K562 treated with DMSO at 1 percent for 24 hours (cell line): Measurements from ENCODE around the gene CDK2. TPM values are rescaled to one million over a fixed set of nuclear protein-coding genes. Genes with fewer than 3 reads are reported as not detected.

Source experiments
- total RNA-seq: library from RNA; unstranded; fragments of 300-600 nt; gene quantifications from 2 replicates; pipeline ENCODE4 v1.2.3, GENCODE V29; 2022; ENCODE audit warnings: low read depth; ENCODE audit not compliant: insufficient read depth

The CDK2 gene
- total RNA-seq, result 90.4 and 99.9 TPM in 2 replicates

GRCh38 chr12:55966408-55967281, at the start of gene CDK2:
TSS of gene CDK2 (plus strand) at chr12:55966830. CDS start at chr12:55967009, 179 bp downstream.

GRCh38 chr12:55927588-55928502, 38.8 kb upstream of the CDK2 start, which contains the start of gene PYM1:
TSS of gene PYM1 (minus strand) at chr12:55927894. CDS start at chr12:55927761, 133 bp downstream.

GRCh38 chr12:55930771-55931316, 35.8 kb upstream of the CDK2 start, which contains the start of gene DGKA:
TSS of gene DGKA (plus strand) at chr12:55931162. CDS start at chr12:55936504, 5,342 bp downstream.

GRCh38 chr12:55965941-55966407, 656 bp upstream of the CDK2 start, which contains the start of gene PMEL:
TSS of gene PMEL (minus strand) at chr12:55966042. CDS start at chr12:55966011, 31 bp downstream.

GRCh38 chr12:55973599-55974307, 7.1 kb downstream of the CDK2 start, which contains the start of gene RAB5B:
TSS of gene RAB5B (plus strand) at chr12:55974078. CDS start at chr12:55986961, 12,883 bp downstream.

GRCh38 chr12:55996715-55997534, 30.3 kb downstream of the CDK2 start, which contains the start of gene SUOX:
TSS of gene SUOX (plus strand) at chr12:55997276. CDS start at chr12:56002222, 4,946 bp downstream.

GRCh38 chr12:56020423-56021184, 54.0 kb downstream of the CDK2 start, which contains the start of gene IKZF4:
TSS of gene IKZF4 (plus strand) at chr12:56021043. CDS start at chr12:56021494, 451 bp downstream.

Other genes starting within 250 kb of the CDK2 start
- 2.8 and 3.7 TPM in 2 replicates for gene RDH5, start 246.4 kb upstream of the CDK2 start, total RNA-seq
- 937 and 946 TPM in 2 replicates for gene CD63, start 237.8 kb upstream of the CDK2 start, total RNA-seq
- 11.2 and 15.9 TPM in 2 replicates for gene GDF11, start 223.7 kb upstream of the CDK2 start, total RNA-seq
- gene SARNP, start 149.1 kb upstream of the CDK2 start, total RNA-seq, result 69.0 and 84.4 TPM in 2 replicates
- 29.6 and 36.3 TPM in 2 replicates for gene ORMDL2, start 148.8 kb upstream of the CDK2 start, total RNA-seq
- 22.0 and 22.8 TPM in 2 replicates for gene DNAJC14, start 137.2 kb upstream of the CDK2 start, total RNA-seq
- 1.0 and 1.6 TPM in 2 replicates for gene MMP19, start 123.9 kb upstream of the CDK2 start, total RNA-seq
- 37.1 and 38.3 TPM in 2 replicates for gene PYM1, start 38.9 kb upstream of the CDK2 start, total RNA-seq
- 12.2 and 12.7 TPM in 2 replicates for gene DGKA, start 35.7 kb upstream of the CDK2 start, total RNA-seq
- gene PMEL, start 788 bp upstream of the CDK2 start, total RNA-seq, result 1.4 and 2.7 TPM in 2 replicates
- 33.4 and 45.9 TPM in 2 replicates for gene RAB5B, start 7.2 kb downstream of the CDK2 start, total RNA-seq
- 41.6 and 44.3 TPM in 2 replicates for gene SUOX, start 30.4 kb downstream of the CDK2 start, total RNA-seq
- 26.2 and 31.1 TPM in 2 replicates for gene IKZF4, start 54.2 kb downstream of the CDK2 start, total RNA-seq
- gene RPS26, start 75.1 kb downstream of the CDK2 start, total RNA-seq, result 352 and 367 TPM in 2 replicates
- gene ERBB3, start 113.3 kb downstream of the CDK2 start, total RNA-seq, result 6.3 TPM in 2 replicates
- gene PA2G4, start 137.7 kb downstream of the CDK2 start, total RNA-seq, result 161 and 163 TPM in 2 replicates
- gene RPL41, start 149.8 kb downstream of the CDK2 start, total RNA-seq, result 3,973 and 4,172 TPM in 2 replicates
- gene ZC3H10, start 151.4 kb downstream of the CDK2 start, total RNA-seq, result 3.5 and 4.6 TPM in 2 replicates
- gene ESYT1, start 161.4 kb downstream of the CDK2 start, total RNA-seq, result 146 and 181 TPM in 2 replicates
- gene MYL6B, start 185.8 kb downstream of the CDK2 start, total RNA-seq, result 42.6 and 50.4 TPM in 2 replicates
- gene MYL6, start 191.5 kb downstream of the CDK2 start, total RNA-seq, result 963 and 965 TPM in 2 replicates
- 75.9 and 76.4 TPM in 2 replicates for gene SMARCC2, start 222.7 kb downstream of the CDK2 start, total RNA-seq